ENCODE data around the gene GRM6.

GRM6 gene

GRCh38 chr5:178994580-178995340 lies at the start of gene GRM6:
Gene GRM6, minus strand, starts transcription at chr5:178995320. Its CDS starts 376 bp downstream, at chr5:178994944.
- in situ Hi-C loops (cut with MboI; ENCODE audit: low sequenced_read_pairs): no loop called here

DNA sequence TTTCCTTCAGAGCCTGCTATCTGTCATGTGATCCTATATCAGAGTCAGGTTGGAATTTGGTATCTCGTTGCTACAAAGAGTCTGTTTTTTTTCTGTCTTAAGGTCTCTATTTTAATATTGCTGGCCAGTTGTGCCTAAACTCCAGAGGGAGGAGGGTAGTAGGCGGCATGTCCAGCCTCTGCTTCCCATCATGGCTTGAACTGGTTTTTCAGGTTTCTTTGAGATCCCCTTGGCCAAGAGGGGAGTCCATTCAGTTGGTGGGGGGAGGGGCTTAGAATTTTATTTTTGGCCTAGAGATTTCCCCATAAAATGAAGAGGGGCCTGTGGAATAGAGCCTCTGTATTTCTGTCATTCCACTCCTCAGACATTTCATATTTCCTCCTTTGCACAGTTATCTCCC lies 49.6 kb upstream of the GRM6 start:
- in situ Hi-C loops (cut with MboI; ENCODE audit: low sequenced_read_pairs): no loop called here

DNA sequence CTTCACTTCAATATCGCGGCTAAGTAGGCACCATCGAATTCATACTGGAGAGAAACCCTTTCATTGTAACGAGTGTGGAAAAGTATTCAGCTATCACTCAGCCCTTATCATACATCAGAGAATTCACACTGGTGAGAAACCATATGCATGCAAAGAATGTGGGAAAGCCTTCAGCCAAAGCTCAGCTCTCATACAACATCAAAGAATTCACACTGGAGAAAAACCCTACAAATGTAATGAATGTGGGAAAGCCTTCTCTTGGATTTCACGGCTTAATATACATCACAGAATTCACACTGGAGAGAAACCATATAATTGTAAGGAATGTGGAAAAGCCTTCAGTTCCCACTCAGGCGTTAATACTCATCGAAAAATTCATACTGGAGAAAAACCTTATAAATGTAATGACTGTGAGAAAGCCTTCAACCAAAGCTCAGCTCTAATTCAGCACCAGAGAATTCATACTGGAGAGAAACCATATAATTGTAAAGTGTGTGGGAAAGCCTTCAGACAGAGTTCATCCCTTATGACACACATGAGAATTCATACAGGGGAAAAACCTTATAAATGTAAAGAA lies 38.0 kb upstream of the GRM6 start:
- in situ Hi-C loops (cut with MboI; ENCODE audit: low sequenced_read_pairs): no loop called here

- in situ Hi-C loops (cut with MboI; ENCODE audit: low sequenced_read_pairs): no loop called here
These were observed 28.5 kb upstream of the GRM6 start, which contains the start of gene ZNF879 for GRCh38 chr5:179023528-179024189. Gene ZNF879, plus strand, starts transcription at chr5:179023804. Its CDS starts 1,201 bp downstream, at chr5:179025005.

DNA sequence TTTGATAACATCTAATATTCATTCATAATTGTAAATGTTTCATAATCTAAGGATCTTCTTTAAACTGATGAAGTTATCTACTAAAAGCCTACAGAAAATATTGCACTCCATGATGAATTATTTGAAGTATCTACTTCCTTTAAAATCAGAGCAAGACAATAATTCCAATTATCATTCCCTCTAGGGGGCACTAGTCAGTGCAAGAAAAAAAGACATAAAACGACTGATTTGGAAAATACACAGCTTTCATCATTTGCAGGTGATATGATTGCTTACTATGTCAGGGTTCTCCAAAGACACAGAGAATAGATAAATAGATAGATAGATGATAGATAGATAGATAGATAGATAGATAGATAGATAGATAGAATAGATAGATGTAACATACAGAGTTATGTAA lies 13.5 kb upstream of the GRM6 start:
- in situ Hi-C loops (cut with MboI; ENCODE audit: low sequenced_read_pairs): no loop called here

- in situ Hi-C loops (cut with MboI; ENCODE audit: low sequenced_read_pairs): no loop called here
These were observed 11.4 kb upstream of the GRM6 start for GRCh38 chr5:179006564-179006963.

DNA sequence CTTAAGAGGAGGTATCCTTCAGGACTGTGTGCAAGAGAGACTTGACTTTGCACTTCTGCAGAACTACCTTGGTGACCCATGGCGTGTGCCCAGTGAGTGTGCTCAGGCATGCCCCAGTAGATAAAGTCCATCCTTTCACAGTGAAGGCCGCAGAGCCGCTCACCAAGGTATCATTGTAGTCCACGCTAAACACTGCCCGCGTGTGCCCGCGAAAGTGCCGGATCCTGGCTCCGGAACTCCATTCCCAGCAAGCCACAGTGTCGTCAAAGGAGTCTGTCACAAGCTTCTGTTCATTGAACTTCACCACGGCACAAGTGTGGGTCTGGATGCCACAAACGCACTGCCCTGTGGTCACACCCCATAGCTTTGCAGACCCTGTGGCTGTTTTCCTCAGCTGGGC lies 3.3 kb upstream of the GRM6 start:
- in situ Hi-C loops (cut with MboI; ENCODE audit: low sequenced_read_pairs): no loop called here

DNA sequence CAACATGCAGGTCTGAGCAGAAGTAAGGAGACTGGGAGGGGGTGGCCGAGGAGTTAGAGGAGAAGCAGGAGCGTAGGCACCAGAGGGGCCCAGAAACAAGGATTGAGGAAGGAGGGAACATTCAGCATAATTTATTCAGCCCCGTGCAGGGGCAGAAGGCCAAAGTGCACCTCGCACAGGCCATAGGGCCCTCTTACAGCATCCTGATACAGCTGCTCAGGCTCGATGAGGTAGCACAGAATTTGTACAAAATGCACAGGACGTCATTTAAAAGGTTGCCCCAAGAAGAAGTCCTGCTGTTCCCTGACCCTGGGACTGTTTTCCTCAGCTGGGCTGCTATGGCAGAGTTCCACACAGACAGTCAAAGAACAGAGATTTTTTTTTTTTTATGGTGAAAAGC lies 2.1 kb upstream of the GRM6 start:
- in situ Hi-C loops (cut with MboI; ENCODE audit: low sequenced_read_pairs): no loop called here

DNA sequence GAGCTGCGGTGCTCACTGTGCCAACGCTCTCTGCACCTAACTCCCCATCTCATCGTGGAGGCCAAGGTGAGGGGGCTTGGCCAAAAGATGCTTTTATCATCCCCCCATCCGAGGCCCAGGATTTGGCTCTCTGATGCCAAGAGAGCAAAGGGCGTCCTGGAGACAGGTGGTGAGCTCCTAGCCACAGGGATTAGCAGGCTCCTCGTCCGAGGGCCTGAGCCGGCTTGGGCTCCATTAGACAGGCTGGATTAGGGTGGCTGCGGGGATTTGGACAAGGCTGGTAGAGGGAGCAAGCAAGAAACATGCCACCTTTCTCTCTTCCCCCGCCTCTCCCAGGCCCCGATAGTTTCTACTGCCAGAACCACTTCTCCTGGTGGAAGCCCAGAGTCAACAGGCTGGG lies 1.0 kb upstream of the GRM6 start:
- in situ Hi-C loops (cut with MboI; ENCODE audit: low sequenced_read_pairs): no loop called here

GRCh38 chr5:178995341-178995690 lies 196 bp upstream of the GRM6 start:
- in situ Hi-C loops (cut with MboI; ENCODE audit: low sequenced_read_pairs): no loop called here

DNA sequence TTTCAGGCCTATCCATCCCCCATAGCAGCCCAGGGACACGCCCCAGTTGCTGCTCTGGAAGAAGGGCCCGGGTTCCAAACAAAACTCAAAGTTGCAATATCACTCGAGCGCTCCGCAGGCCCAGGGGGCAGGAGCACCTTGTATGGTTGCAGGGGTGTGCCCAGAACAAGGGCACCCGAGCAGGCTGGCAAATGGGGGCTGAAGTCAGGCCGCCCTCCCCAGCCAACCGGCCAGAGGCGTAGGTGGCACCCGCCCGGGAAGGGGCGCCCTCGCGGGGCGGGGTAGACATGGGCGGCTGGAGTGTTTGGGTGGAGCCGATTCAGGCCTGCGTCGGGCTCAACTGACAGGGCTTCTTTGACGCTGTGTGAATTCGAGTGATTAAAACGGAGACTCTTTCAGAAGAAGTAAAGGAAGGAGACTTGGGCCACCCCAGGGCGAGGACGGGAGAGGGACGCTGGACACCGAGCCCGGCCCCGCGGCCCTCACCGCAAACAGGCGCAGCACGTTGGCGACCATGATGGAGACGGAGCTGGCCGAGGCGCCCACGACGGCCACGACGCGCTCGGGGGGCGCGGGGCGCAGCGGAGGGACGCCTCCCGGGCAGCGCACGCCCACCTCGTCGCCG lies 1.1 kb downstream of the GRM6 start:
- in situ Hi-C loops (cut with MboI; ENCODE audit: low sequenced_read_pairs): no loop called here

DNA sequence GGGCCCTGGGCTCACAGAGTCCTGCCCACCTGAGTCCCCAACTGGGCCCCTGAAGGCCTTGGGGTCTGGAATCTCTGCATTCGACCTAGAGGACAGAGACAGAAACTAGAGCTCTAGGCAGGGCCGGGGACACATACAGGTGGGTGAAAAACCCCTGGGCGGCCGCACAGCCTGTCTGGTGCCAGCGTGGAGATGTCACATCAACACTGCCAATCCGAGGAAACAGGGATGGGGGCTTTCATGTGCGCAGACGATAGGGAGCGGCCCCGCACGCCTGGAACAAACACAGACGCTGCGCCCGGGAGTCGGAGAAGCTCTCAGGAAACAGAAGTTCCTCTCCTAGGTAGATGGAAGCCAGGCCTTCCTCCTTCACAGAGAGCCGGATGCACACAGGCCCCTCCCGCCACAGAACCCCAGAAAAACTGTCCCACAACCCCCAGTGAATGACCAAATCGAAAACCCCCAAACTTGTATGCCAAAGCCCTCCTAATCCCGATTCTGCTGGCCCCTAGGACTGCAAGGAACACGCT lies 1.8 kb downstream of the GRM6 start:
- in situ Hi-C loops (cut with MboI; ENCODE audit: low sequenced_read_pairs): no loop called here

- in situ Hi-C loops (cut with MboI; ENCODE audit: low sequenced_read_pairs): no loop called here
These were observed 2.7 kb downstream of the GRM6 start for GRCh38 chr5:178992291-178992895.

GRCh38 chr5:178991190-178992145 lies 3.7 kb downstream of the GRM6 start:
- in situ Hi-C loops (cut with MboI; ENCODE audit: low sequenced_read_pairs): no loop called here

GRCh38 chr5:178990491-178990890 lies 4.6 kb downstream of the GRM6 start:
- in situ Hi-C loops (cut with MboI; ENCODE audit: low sequenced_read_pairs): no loop called here

DNA sequence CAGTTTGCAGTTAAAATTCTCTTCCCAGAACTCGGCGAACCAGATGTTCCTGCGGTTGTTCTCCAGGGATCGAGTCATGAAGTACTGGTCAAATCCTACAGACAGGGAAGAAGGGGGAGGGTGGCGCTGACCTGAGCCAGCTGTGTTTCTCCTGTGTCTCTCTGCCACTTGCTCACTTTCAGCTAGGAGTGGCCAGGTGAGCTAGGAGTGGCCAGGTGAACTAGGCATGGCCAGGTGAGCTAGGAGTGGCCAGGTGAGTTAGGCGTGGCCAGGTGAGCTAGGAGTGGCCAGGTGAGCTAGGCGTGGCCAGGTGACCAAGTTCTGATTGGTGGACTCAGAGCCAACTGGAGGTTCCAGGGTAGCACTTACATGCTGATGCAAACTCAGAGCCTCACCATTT lies 5.8 kb downstream of the GRM6 start:
- in situ Hi-C loops (cut with MboI; ENCODE audit: low sequenced_read_pairs): no loop called here

- in situ Hi-C loops (cut with MboI; ENCODE audit: low sequenced_read_pairs): no loop called here
These were observed 6.5 kb downstream of the GRM6 start for GRCh38 chr5:178988436-178989220.

DNA sequence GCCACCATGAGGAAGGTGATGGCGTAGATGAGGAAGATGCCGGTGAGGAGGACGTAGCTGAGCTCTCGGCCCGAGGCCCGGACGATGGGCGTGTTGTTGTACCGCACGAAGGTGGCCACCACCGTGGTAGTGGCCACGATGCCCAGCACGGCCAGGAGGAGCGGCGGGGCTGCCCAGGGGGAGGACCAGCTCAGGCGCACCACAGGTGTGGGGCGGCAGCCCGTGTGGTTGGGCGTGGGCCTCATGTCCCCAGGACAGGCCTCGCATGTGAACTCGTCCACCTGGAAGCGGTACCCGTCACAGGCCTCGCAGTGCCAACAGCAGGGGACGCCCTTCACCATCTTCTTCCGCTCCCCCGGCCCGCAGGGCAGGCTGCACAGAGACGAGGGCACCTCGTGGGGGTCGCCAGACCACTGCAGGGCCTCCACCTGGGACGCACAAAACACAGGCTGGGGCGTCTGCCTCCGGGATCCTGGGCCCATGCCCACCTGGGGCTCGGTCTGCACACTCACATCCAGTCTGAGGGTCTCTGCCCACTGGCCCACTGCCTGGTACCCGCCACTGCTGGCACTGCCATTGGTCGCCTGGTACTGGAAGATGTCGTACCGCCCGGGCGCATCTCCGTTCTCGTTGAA lies 8.7 kb downstream of the GRM6 start:
- in situ Hi-C loops (cut with MboI; ENCODE audit: low sequenced_read_pairs): no loop called here

Data from HL-60/S4 treated with phorbol 12-myristate 13-acetate at 8.2 ng/mL for 4 days and 3 days (cell line).